Activated CD8-positive, alpha-beta memory T cell treated with anti-CD3 and anti-CD28 coated beads for 24 hours (primary cell): ENCODE measurements around the gene PRUNE2.
"Not testable (repeated sequence)": the region's sequence is repeated elsewhere in the genome, so short reads cannot be mapped to it uniquely, and the experiment has no call there.

ENCODE experiments used
- DNase-seq: peaks from one replicate; pipeline ENCODE4 v3.0.0-alpha.2; 2020

The PRUNE2 gene

GRCh38 chr9:76616780-76617179 lies 289.1 kb downstream of the PRUNE2 start:
- no peak for DNase-seq

DNA sequence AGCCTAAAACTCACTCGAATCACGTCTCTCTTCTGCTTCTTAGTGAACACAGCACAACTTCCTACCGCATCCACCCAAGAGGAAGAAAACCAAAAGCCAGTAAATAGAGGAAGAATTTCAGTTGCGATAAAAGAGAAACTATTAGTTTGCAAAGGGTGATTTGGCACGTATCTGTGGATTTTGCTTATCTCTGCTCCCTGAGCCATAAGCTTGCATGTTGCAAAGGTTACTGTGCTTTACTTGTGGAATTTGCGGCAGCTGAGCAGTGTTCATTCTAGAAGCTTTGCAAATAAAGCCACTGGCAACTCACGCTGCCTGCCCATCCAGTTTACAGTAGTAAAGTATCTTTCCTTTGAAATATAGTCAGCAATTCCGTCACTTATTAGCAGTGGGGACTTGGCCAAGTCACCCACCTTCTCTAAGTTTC lies 290.7 kb downstream of the PRUNE2 start:
- DNase-seq = no peak

GRCh38 chr9:76613974-76614373 lies 291.9 kb downstream of the PRUNE2 start:
- DNase-seq = no peak

- DNase-seq = no peak
These were observed 292.6 kb downstream of the PRUNE2 start for GRCh38 chr9:76613150-76613781.

- no peak for DNase-seq
These were observed 295.9 kb downstream of the PRUNE2 start for GRCh38 chr9:76610011-76610352.

- no peak for DNase-seq
These were observed 296.5 kb downstream of the PRUNE2 start for GRCh38 chr9:76609285-76610010.

- DNase-seq = no peak
These were observed 297.2 kb downstream of the PRUNE2 start for GRCh38 chr9:76608575-76609273.

DNA sequence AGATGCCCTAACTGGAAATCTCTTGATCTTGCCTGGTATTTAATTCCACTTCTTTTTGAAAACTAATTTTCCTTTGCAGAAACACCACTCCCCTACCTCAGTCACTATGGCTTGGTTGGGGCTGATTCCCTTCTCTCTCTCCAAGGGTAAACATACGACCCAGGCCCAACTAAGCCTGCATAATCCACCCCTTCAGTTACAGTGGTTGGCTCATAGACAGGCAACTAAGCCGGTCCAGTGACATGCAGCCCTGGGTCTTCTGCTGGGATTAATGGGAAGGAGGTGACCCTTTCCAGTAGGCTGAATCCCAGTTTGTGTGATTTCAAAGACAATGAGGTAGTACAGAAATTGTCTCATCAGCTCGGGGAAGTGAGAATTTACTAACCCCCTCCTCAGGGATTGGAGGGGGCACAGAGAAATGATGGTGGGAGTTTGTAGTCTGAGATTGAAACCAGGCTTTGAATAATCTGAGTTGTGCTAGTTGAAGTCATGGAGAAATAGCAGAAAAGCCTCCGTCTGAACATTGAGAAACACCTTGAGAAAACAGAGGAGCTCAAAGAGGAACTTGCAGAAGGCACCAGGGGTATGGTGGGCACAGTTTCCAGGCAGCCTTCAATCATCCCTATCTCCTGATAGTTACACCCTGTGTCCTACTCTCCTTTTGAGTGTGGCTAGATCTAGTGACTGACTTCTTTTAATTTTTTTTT lies 298.0 kb downstream of the PRUNE2 start:
- no peak for DNase-seq

GRCh38 chr9:76605321-76605900 lies 300.5 kb downstream of the PRUNE2 start:
- no peak for DNase-seq

DNA sequence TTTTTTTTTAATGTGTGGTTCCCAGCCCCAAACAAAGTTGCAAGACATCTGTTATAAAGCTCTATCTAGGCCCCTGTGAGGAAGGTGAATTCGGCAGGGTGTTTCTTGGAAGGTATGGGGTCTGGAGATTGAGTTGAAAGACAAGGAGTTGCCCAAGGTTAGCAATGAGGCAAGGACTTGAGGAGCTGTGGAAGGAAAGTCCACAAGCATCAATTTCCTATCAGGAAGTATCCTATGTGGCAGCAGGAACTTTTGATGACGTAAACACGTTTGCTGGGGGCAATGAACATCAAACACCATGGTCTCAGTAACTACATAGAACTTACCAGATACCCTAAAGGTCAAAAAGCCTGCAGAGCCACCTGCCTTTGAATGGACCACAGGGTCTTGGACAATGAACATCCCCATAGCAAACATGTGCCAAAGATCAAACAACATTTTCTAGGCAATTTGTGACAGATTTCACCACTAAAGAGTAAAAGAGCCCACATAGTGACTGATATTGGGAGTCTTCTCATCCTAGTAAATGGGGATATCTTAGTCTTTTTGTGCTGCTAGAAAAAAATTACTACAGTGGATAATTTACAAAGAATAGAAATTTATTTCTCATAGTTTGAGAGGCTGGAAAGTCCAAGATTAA lies 301.9 kb downstream of the PRUNE2 start:
- DNase-seq = no peak

DNA sequence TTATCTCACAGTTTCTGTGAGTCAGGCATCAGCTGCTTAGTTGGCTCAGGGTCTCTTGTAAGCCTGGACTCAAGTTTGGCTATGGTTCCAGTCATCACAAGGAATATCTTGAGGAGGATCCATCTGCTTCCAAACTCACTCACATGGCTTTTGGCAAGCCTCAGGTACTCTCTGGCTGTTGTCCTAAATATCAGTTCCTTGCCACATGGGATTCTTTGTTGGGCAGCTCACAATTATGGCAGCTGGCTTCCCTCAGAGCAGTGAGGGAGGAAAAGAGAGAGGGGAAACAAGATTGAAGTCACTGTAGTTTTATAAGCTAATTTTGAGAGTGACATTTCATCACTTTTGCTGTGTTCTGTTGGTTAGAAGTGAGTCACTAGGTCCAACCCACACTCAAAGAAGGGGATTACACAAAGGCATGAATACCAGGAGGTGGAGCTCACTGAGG lies 302.4 kb downstream of the PRUNE2 start:
- no peak for DNase-seq

GRCh38 chr9:76602199-76602598 lies 303.7 kb downstream of the PRUNE2 start:
- DNase-seq = no peak

DNA sequence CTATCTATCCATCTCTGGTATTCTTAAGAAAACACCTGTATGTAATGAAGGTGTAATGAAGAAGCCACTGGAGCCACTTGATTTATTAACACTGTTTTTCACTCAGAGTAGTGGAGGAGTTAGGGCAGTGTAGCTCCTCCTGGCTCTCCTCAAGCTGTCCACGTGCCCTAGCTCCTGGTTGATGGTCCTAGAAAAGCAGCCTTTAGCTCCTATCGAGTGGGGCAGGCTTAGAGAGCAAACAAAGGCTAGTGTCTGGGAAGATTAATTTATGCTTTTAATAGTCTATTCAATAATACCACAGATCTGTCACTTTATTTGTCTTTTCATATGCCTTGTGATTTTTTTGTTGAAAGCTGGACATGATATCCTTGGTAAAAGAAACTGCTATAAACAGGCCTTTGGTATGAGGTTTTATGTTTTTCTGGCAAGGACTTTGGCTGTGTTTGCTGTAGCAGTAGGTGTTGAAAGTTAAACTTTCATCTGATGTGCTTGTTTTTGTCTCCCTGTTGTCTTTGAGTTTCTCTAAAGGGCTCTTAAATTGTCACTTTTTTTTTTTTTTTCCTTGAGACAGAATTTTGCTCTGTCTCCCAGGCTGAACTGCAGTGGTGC lies 305.8 kb downstream of the PRUNE2 start:
- no peak for DNase-seq

- no peak for DNase-seq
These were observed 306.9 kb downstream of the PRUNE2 start for GRCh38 chr9:76598981-76599380.

DNA sequence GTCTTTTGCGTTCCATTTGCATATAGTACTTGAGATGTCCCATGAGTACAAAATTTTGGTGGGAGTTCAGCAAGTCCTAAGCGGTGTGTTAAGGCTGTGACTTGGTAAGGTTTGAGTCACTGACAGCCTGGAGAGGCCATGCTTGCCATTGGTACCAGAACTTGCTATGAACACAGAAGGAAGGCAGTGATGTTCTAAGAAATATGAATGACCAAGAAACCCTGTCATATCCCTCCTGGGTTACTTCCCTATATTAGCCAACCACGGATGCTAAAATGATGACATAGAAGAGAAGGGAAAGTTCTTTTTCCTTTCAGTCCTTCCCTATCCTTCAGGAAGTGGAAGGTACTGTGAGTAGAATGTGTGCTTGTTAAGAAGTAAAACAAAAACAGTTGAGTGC lies 310.3 kb downstream of the PRUNE2 start:
- no peak for DNase-seq

DNA sequence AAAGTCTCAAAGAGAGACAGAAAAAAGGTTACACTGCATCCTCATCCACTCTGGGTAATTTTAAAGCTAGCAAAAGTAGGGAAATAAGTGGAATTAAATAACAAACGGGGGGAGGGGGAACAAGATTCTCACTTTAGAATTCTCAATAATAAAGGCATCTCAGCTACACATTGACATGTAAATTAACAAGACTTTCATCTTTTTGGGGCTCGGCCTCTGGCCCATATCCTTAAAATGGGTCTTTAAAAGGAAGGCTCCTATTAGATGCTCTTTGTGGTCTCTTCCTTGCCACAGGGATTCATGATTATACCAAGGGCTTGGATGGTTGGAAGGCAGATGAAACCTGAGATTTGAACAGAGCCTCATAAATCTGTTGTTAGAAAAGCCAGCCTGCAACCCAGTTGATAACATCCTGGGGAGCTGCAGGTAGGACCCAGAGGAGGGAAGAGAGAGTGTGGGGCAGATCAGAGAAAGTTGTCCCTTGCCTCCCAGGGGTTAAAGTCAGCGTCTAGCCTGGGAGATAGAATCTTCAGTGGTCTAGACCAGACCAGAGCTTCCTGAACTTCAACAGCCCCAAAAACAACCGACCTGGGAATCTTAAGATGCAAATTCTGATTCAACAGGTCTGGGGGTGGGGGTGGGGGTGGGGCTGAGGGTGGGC lies 311.0 kb downstream of the PRUNE2 start:
- no peak for DNase-seq

- DNase-seq = not testable (repeated sequence)
These were observed 311.8 kb downstream of the PRUNE2 start for GRCh38 chr9:76593961-76594735.

DNA sequence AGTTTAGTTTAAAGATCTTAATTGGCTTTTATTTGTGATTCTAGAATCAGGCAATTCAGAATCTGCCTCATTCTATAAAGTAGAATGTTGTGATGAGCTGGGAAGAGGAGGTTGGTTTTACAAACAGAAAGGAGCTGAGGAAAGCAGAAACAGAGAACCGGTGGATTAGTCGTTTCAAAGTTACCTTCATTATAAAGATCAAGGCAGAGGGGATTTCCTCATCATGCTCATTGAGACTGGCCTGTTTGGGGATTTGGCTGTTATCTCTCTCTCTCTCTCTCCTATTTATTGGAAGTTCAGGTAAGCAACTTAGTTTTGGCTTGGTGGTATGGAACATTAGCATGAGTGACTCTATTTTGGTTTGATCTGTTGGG lies 313.0 kb downstream of the PRUNE2 start:
- DNase-seq = no peak

- DNase-seq = no peak
These were observed 313.6 kb downstream of the PRUNE2 start for GRCh38 chr9:76592091-76592973.
